ENCODE results near the gene CYP4F22.
"Not testable (repeated sequence)": the region's sequence is repeated elsewhere in the genome, so short reads cannot be mapped to it uniquely, and the experiment has no call there.

Gene CYP4F22

GRCh38 chr19:15488489-15489226 is 19.7 kb upstream of the CYP4F22 start:
- FAIRE-seq (no peak), DNase-seq (ENCODE audit: low spot score) (no peak)

GRCh38 chr19:15495151-15495550 is 13.2 kb upstream of the CYP4F22 start:
- no peak for FAIRE-seq
- DNase-seq (ENCODE audit: low spot score): no peak

GRCh38 chr19:15498156-15498858 is 10.0 kb upstream of the CYP4F22 start:
- DNase-seq (ENCODE audit: low spot score): no peak
- no peak for FAIRE-seq

- DNase-seq (ENCODE audit: low spot score) (no peak), FAIRE-seq (no peak)
Measured at GRCh38 chr19:15498910-15499309, 9.4 kb upstream of the CYP4F22 start.

- no peak for FAIRE-seq
- no peak for DNase-seq (ENCODE audit: low spot score)
Measured at GRCh38 chr19:15501596-15501995, 6.7 kb upstream of the CYP4F22 start.

- DNase-seq (ENCODE audit: low spot score): no peak
- FAIRE-seq: no peak
Measured at GRCh38 chr19:15502264-15502663, 6.1 kb upstream of the CYP4F22 start.

GRCh38 chr19:15506074-15506571 is 2.2 kb upstream of the CYP4F22 start:
- no peak for DNase-seq (ENCODE audit: low spot score)
- no peak for FAIRE-seq

- FAIRE-seq (no peak), DNase-seq (ENCODE audit: low spot score) (no peak)
Measured at GRCh38 chr19:15507068-15508034, 974 bp upstream of the CYP4F22 start.

GRCh38 chr19:15511671-15512424 is 3.5 kb downstream of the CYP4F22 start:
- DNase-seq (ENCODE audit: low spot score): no peak
- no peak for FAIRE-seq

GRCh38 chr19:15515227-15515625 is 6.9 kb downstream of the CYP4F22 start:
- FAIRE-seq; DNase-seq (ENCODE audit: low spot score): not testable (repeated sequence)

GRCh38 chr19:15516363-15516762 is 8.0 kb downstream of the CYP4F22 start:
- no peak for DNase-seq (ENCODE audit: low spot score)
- no peak for FAIRE-seq

GRCh38 chr19:15517778-15518177 is 9.5 kb downstream of the CYP4F22 start:
- no peak for FAIRE-seq
- DNase-seq (ENCODE audit: low spot score): no peak

- DNase-seq (ENCODE audit: low spot score) (no peak), FAIRE-seq (no peak)
Measured at GRCh38 chr19:15519433-15519976, 11.2 kb downstream of the CYP4F22 start.

- FAIRE-seq: no peak
- DNase-seq (ENCODE audit: low spot score): no peak
Measured at GRCh38 chr19:15524781-15525180, 16.5 kb downstream of the CYP4F22 start.

GRCh38 chr19:15525291-15525690 is 17.0 kb downstream of the CYP4F22 start:
- DNase-seq (ENCODE audit: low spot score) (no peak), FAIRE-seq (no peak)

GRCh38 chr19:15526408-15526807 is 18.1 kb downstream of the CYP4F22 start:
- no peak for FAIRE-seq
- DNase-seq (ENCODE audit: low spot score): no peak

- FAIRE-seq (no peak), DNase-seq (ENCODE audit: low spot score) (no peak)
Measured at GRCh38 chr19:15527705-15528104, 19.4 kb downstream of the CYP4F22 start.

- no peak for DNase-seq (ENCODE audit: low spot score)
- FAIRE-seq: no peak
Measured at GRCh38 chr19:15529774-15530372, 21.5 kb downstream of the CYP4F22 start.

- FAIRE-seq: no peak
- no peak for DNase-seq (ENCODE audit: low spot score)
Measured at GRCh38 chr19:15532779-15533521, 24.6 kb downstream of the CYP4F22 start.

- not testable (repeated sequence) for DNase-seq (ENCODE audit: low spot score); FAIRE-seq
Measured at GRCh38 chr19:15533522-15533830, 25.2 kb downstream of the CYP4F22 start.
